ENCODE results near the gene SCGB2B2.
"Not testable (repeated sequence)": the region's sequence is repeated elsewhere in the genome, so short reads cannot be mapped to it uniquely, and the experiment has no call there.

SCGB2B2 gene, protein sequence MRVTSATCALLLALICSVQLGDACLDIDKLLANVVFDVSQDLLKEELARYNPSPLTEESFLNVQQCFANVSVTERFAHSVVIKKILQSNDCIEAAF

DNA sequence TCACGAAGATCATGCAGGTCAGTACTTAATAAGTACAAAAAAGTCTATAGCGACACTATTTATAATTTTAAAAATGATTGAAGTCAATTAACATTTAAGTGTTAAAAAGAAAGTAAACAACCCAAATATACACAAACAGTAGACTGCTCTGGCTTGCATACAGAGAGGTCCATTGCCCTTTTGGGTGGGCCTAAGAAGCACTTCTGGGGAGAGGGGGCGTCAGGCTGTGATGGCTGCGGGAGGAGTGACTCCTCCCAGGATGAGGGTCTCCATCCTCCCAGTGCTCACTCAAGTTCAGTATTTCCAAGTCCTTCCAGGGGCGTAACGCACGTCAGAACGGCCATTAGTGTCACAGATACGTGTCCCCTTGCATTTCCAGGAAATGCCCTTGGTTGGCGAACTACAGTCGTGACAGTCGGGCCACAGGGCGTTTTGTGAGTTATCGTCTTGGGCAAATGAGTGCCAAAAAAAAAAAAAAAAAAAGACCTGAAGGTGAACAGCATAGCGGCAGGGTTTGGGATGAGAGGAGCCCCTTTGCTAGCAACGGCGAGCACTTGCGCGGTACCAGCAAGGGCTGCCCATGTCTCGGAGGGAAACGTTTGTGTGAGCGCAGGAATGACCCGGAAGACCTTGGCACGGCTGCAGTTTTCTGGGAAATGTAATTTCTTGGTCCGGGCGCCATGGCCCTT is at the start of gene SCGB2B2:
Gene SCGB2B2, minus strand, starts transcription at position 463 of the 689 bp plus-strand sequence. CDS start 82,596 bp downstream, outside the sequence.
- peak; percentile 73 for DNase-seq (ENCODE audit: low spot score)

DNA sequence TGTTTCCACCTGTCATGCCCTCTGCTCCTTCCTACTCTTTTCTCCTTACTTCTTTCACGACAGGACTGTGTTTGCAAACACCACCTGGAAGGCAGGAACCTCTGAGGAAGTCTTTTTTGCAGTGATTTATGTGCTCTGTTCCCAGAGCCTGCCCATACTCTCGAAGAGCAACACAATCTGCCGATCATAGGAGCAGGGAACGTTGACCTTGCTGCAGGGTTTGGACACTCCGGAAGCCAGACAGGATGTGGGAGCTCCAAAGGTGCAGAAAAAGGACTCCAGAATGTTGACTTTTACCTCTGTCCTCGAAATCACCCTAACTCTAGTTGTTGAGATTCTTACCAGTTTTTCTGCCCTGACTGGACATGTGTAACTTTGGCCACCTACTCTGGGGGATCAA is 48.4 kb upstream of the SCGB2B2 start:
- DNase-seq (ENCODE audit: low spot score): no peak

DNA sequence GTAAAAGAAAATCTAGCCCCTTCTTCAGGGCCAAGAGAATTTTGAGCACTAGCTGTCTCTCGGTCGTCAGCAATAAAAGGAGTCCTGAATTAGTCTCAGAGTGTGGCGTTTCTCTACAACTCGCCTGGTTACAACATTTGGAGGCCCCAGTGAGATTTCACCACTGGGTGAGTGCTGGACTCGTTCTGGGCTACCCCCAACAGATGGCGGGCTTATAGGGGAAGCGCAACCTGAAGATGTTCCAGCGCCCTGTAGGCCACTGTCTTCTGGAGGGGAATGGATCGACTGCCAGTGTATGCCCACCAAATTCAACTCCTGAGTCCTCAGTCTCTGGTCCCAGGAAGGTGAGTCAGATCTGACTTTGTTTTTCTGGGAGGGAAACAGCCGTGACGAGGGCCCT is 45.4 kb upstream of the SCGB2B2 start:
- DNase-seq (ENCODE audit: low spot score): no peak

GRCh38 chr19:34715357-34715756 is 38.4 kb upstream of the SCGB2B2 start:
- no peak for DNase-seq (ENCODE audit: low spot score)

GRCh38 chr19:34713262-34713637 is 36.3 kb upstream of the SCGB2B2 start:
- DNase-seq (ENCODE audit: low spot score): no peak

DNA sequence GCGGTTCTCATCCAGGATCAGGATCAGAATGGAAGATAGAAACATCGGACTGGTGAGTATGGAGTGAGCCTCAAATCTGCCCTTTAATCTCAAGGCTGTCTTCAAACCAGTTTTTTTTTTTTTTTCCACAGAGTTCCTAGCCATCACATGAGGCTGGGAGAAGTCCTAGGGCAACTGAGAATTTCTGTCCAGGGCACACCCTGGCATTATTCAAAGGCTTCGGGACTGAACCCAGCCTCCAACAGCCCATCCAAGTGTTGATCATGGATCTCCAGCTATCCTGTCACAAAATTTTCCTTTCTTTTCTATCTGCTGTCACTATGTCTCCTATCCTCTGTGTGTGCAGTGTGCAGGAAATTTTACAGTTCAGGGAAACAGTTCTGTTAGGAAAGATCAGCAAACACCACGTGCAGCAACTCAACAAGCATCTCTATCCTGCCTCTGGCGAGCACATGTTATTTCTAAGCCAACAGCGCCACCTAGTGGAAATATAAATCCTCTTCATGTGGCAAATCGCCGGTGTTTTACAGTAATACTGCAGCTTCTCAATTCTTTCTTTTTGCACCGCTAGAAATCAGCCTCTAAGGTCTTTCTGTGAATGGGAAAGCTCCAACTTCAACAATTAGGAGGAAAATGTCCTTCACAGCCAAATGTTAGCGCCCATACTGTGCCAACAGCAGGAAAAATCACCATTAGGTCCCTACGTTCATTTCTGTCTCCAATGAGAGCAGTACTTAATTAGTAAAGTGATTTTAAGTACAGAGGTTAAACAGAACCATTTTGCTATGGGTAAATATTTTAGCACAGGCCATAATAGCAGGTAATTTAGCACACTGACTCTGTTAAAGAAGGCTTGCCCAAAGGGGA is 35.7 kb upstream of the SCGB2B2 start:
- peak; percentile 80 for DNase-seq (ENCODE audit: low spot score)

DNA sequence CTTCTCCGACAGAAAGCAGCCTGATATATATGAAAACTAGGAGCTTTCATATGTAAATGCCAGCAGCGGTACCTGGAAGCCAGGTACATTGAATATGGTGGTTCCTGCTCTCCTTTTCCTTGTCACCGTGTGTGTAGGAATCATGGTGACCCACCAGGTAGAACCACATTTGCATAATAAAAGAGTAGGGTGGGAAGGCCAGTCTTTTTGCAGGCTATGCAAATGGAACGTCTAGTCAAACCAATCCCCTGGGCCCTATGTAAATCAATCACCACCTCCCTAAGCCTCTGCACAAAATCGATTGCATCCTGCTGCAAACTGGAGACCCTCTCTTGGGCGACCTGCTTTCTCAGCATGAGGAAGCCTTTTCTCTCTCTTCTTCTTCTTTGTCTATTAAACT is 34.9 kb upstream of the SCGB2B2 start:
- no peak for DNase-seq (ENCODE audit: low spot score)

DNA sequence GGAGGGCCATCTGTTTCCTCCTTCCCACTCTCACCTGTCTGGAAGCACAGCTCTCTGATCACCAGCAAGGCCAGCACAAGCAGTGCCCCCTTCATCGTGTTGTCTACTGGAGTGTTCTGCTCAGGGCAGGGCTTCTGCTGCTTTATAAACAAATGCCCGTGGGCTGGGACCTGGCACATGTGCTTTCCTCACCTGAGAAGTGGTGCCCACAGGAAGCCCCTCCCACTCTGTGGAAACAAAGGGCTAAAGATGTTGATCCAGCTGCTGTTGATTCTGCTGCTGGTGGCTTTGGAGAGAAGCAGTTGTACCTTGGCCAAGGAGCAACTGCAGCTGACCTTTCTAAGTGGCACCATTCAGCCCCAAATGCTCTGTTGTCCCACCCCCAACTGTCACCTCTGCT is 30.7 kb upstream of the SCGB2B2 start:
- no peak for DNase-seq (ENCODE audit: low spot score)

- DNase-seq (ENCODE audit: low spot score): no peak
Observed at GRCh38 chr19:34692549-34692948, 15.6 kb upstream of the SCGB2B2 start.

- DNase-seq (ENCODE audit: low spot score): no peak
Observed at GRCh38 chr19:34690372-34690771, 13.4 kb upstream of the SCGB2B2 start.

GRCh38 chr19:34688592-34688991 is 11.6 kb upstream of the SCGB2B2 start:
- no peak for DNase-seq (ENCODE audit: low spot score)

DNA sequence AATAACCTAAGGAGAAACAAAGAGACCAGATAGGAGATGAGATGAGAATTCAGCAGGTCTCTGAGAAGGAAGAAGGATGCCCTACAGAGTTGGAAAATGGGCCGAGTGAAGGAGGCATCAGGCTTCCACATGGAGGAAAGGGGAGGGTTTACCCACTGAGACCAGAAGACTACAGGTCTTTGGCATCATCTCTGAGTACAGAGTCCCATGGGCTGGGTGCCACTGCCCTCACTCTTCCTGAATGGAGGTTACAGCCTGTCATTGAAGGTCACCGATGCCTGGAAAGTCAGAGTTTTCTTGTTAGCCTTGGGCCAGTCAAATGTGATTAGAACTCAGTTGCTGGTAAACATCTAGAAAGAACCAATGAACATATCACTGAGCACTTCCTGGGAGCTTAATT is 10.4 kb upstream of the SCGB2B2 start:
- no peak for DNase-seq (ENCODE audit: low spot score)

DNA sequence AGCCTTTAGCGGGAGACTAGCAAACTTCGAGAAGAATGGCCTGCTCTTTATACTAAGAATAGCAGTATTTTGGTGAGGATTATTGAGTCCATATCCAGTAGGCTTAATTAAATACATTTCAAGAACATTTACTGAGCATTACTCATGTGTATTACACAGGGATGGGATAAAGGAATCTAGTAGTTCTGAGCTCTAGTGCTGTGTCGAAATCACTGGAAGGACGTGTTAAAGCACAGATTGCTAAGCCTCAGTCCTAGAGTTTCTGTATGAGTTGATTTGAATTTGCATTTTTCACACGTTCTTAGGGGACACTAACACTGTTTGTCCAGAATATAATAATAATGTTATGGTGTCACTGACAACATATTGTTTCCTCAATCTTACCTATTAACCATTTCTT is 9.5 kb upstream of the SCGB2B2 start:
- DNase-seq (ENCODE audit: low spot score): no peak

- DNase-seq (ENCODE audit: low spot score): not testable (repeated sequence)
Observed at GRCh38 chr19:34685266-34685665, 8.3 kb upstream of the SCGB2B2 start.

DNA sequence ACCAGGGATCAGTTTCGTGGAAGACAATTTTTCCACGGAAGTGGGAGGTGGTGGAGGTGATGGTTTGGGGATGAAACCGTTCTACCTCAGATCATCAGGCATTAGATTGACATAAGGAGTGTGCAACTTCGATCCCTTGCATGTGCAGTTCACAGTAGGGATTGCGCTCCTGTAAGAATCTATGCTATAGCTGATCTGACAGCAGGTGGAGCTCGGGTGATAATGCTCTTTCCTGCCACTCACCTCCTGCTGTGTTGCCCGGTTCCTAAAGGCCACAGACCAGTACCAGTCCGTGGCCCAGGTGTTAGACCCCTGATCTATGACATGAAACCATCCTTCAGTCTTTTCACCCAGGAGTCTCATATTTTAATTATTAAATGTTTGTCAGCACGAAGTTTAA is 4.5 kb upstream of the SCGB2B2 start:
- no peak for DNase-seq (ENCODE audit: low spot score)

DNA sequence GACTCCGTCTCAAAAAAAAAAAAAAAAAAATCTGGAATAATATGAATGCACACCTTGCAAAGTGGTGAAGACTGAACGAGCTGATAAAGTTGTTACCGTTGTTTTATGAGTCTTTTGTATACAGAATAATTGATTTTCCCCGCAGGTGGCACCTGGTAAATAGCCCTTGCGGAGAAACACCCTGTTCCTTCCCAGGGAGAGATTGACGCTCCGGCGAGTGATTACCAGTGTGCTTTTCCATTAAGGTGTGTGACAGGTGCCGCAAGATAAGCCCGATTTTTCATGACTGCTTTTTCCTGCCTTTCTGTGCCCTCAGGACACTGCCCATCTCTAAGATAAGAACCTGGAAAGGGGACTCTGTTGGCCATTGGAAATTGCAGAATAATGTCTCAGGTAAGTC is 1.5 kb upstream of the SCGB2B2 start:
- no peak for DNase-seq (ENCODE audit: low spot score)

GRCh38 chr19:34678085-34678412 is 1.1 kb upstream of the SCGB2B2 start:
- DNase-seq (ENCODE audit: low spot score): no peak

- peak; percentile 97 for DNase-seq (ENCODE audit: low spot score)
Observed at GRCh38 chr19:34677386-34678084, 576 bp upstream of the SCGB2B2 start, which contains the start of gene ZNF302. Gene ZNF302, plus strand, starts transcription at chr19:34677678. Its CDS starts 1,127 bp downstream, at chr19:34678805.

GRCh38 chr19:34675919-34676318 is 1.0 kb downstream of the SCGB2B2 start:
- DNase-seq (ENCODE audit: low spot score): no peak

- no peak for DNase-seq (ENCODE audit: low spot score)
Observed at GRCh38 chr19:34675250-34675649, 1.7 kb downstream of the SCGB2B2 start.

DNA sequence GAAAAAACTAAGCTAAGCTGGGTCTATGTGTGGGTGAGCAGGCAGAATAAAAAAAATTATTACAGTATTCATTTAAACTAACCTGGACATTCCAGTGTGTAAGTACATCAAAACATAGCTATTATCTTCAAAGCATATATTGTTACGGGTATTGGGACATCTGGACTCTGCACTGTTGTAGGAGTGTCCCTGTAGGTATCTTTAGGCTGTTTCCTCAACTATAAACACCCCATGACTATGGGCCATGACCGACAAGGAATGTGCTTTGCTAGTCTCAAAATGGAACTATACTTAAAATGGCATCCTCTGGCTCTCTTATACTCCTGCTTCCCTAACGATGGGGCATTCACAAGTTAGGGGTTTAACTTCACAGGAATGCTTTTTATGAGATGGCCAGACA is 3.4 kb downstream of the SCGB2B2 start:
- DNase-seq (ENCODE audit: low spot score): no peak

GRCh38 chr19:34671972-34672371 is 5.0 kb downstream of the SCGB2B2 start:
- no peak for DNase-seq (ENCODE audit: low spot score)

DNA sequence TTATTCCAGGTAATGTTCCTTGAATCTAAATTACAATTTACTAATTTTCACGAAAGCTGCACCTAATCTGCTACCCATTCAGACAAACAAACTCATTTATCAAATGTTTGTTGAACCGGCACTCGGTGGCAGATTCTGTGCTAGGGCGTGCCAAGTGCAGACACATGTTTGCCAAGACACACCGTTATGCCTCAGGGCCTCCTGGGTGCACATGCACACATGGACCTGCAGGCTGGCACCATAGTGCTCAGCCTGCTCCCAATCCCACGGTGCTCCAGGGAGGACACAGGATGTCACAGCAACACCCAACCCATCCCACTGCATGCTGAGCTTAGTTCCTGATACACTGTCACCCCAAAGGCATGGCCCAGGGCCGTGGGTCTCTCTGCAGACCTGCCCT is 7.7 kb downstream of the SCGB2B2 start:
- no peak for DNase-seq (ENCODE audit: low spot score)

Data from AG08395 (cell line).